ENCODE data around the gene KCTD14.
"Not testable (repeated sequence)": the region's sequence is repeated elsewhere in the genome, so short reads cannot be mapped to it uniquely, and the experiment has no call there.

The KCTD14 gene

GRCh38 chr11:78031629-78032028 lies 8.6 kb upstream of the KCTD14 start:
- H3F3A ChIP-seq (ENCODE audit: insufficient read depth, low read length), result no peaks in the 10 kb centered on the region
- H3K9me3 ChIP-seq (ENCODE audit: low read length), result no peaks in the 10 kb centered on the region
- H2AFZ ChIP-seq (ENCODE audit: low read length), result no peak overlapping the region
- TF ChIP-seq, protein P1, sequence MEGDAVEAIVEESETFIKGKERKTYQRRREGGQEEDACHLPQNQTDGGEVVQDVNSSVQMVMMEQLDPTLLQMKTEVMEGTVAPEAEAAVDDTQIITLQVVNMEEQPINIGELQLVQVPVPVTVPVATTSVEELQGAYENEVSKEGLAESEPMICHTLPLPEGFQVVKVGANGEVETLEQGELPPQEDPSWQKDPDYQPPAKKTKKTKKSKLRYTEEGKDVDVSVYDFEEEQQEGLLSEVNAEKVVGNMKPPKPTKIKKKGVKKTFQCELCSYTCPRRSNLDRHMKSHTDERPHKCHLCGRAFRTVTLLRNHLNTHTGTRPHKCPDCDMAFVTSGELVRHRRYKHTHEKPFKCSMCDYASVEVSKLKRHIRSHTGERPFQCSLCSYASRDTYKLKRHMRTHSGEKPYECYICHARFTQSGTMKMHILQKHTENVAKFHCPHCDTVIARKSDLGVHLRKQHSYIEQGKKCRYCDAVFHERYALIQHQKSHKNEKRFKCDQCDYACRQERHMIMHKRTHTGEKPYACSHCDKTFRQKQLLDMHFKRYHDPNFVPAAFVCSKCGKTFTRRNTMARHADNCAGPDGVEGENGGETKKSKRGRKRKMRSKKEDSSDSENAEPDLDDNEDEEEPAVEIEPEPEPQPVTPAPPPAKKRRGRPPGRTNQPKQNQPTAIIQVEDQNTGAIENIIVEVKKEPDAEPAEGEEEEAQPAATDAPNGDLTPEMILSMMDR (IDR thresholded peaks at IDR 0.05; ENCODE audit: low read length), result no peak
- TF ChIP-seq EZH2 (IDR thresholded peaks at IDR 0.05; ENCODE audit: borderline replicate concordance, low read length), result no peak
- H4K20me1 ChIP-seq (ENCODE audit: insufficient read depth, low read length), result no peaks in the 10 kb centered on the region
- H3K27me3 ChIP-seq (ENCODE audit: insufficient read depth, low read length), result no peaks in the 10 kb centered on the region
- no peak overlapping the region for H3K27ac ChIP-seq (ENCODE audit: low read depth, low read length, poor library complexity, severe bottlenecking)
- peaks cover 5% of the 10 kb centered on the region for H3K4me1 ChIP-seq (ENCODE audit: insufficient read depth, low read length, severe bottlenecking)
- no peak overlapping the region for H3K9ac ChIP-seq (ENCODE audit: low read length)
- H3K9me2 ChIP-seq (ENCODE audit: low read depth, low read length), result no peaks in the 10 kb centered on the region
- no peak overlapping the region for H3K4me2 ChIP-seq (ENCODE audit: low read length)
- no peaks in the 10 kb centered on the region for H3K36me3 ChIP-seq (ENCODE audit: insufficient read depth, low read length)
- no peak overlapping the region for H3K4me3 ChIP-seq (ENCODE audit: low read depth, low read length, poor library complexity, severe bottlenecking)
- H3K79me2 ChIP-seq (ENCODE audit: insufficient read depth, low read length), result no peaks in the 10 kb centered on the region

DNA sequence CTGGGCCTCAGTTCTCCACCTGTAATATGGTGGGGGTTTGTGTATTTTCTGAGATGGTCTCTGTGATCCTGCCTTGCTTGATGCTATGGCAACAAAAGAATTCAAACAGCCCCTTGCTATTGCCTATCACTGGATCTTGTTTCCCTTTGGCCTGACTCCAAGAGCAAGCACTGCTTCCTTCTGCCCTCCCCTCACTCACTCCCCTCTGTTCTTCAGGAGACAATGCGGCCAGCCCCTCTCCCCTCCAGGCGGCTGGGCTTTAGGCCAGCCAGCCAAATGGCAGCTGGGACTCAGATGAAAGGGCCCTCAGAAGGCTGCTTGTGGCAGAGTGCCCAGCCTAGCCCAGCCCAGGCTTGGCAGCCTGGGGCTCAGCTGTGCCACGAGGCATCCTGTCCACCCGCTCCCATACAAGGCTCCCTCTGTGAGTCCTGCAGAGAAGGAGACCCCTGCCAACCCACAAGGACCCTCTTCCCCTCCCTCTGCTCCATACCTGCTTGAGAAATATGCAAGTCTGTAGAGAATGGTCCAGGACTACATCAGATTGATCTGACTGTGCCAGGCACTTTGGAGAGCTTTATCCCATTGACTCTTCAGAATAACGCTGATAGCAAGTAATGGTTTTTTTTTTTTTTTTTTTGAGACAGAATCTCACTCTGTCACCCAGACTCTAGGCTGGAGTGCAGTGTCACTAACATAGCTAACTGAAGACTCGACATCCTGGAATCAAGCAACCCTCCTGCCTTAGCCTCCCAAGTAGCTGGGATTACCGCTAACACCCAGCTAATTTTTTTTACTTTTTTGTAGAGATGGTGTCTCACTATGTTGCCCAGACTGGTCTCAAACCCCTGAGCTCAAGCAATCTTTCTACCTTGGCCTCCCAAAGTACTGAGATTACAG lies 7.6 kb upstream of the KCTD14 start:
- H3K4me1 ChIP-seq (ENCODE audit: insufficient read depth, low read length, severe bottlenecking), result peaks cover 5% of the 10 kb centered on the region
- TF ChIP-seq, protein P1 (IDR thresholded peaks at IDR 0.05; ENCODE audit: low read length), result no peak
- no peak for TF ChIP-seq EZH2 (IDR thresholded peaks at IDR 0.05; ENCODE audit: borderline replicate concordance, low read length)
- no peak overlapping the region for H3K4me3 ChIP-seq (ENCODE audit: low read depth, low read length, poor library complexity, severe bottlenecking)
- H3K9me3 ChIP-seq (ENCODE audit: low read length), result no peaks in the 10 kb centered on the region
- no peaks in the 10 kb centered on the region for H3K36me3 ChIP-seq (ENCODE audit: insufficient read depth, low read length)
- no peak overlapping the region for H3K9ac ChIP-seq (ENCODE audit: low read length)
- no peaks in the 10 kb centered on the region for H3K9me2 ChIP-seq (ENCODE audit: low read depth, low read length)
- no peak overlapping the region for H3K27ac ChIP-seq (ENCODE audit: low read depth, low read length, poor library complexity, severe bottlenecking)
- no peaks in the 10 kb centered on the region for H3K27me3 ChIP-seq (ENCODE audit: insufficient read depth, low read length)
- no peak overlapping the region for H2AFZ ChIP-seq (ENCODE audit: low read length)
- no peaks in the 10 kb centered on the region for H3F3A ChIP-seq (ENCODE audit: insufficient read depth, low read length)
- no peak overlapping the region for H3K4me2 ChIP-seq (ENCODE audit: low read length)
- H3K79me2 ChIP-seq (ENCODE audit: insufficient read depth, low read length), result no peaks in the 10 kb centered on the region
- no peaks in the 10 kb centered on the region for H4K20me1 ChIP-seq (ENCODE audit: insufficient read depth, low read length)

DNA sequence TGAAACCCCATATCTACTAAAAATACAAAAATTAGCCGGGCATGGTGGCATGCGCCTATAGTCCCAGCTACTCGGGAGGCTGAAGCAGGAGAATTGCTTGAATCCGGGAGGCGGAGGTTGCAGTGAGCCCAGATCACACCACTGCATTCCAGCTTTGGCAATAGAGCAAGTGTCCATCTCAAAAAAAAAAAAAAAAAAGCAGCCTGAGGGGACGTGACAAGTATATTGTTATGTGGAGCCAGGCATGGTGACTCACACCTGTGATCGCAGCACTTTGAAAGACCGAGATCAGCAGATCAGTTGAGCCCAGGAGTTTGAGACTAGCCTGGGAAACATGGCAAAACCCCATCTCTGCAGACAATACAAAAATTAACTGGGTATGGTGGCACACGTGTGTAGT lies 5.3 kb upstream of the KCTD14 start:
- not testable (repeated sequence) for H3K4me3 ChIP-seq (ENCODE audit: low read depth, low read length, poor library complexity, severe bottlenecking); H3K36me3 ChIP-seq (ENCODE audit: insufficient read depth, low read length); H3K4me2 ChIP-seq (ENCODE audit: low read length); H3F3A ChIP-seq (ENCODE audit: insufficient read depth, low read length); H3K79me2 ChIP-seq (ENCODE audit: insufficient read depth, low read length); H3K27me3 ChIP-seq (ENCODE audit: insufficient read depth, low read length); H4K20me1 ChIP-seq (ENCODE audit: insufficient read depth, low read length); H3K9me3 ChIP-seq (ENCODE audit: low read length); H3K4me1 ChIP-seq (ENCODE audit: insufficient read depth, low read length, severe bottlenecking); H3K9ac ChIP-seq (ENCODE audit: low read length); H3K9me2 ChIP-seq (ENCODE audit: low read depth, low read length); H2AFZ ChIP-seq (ENCODE audit: low read length); H3K27ac ChIP-seq (ENCODE audit: low read depth, low read length, poor library complexity, severe bottlenecking)

DNA sequence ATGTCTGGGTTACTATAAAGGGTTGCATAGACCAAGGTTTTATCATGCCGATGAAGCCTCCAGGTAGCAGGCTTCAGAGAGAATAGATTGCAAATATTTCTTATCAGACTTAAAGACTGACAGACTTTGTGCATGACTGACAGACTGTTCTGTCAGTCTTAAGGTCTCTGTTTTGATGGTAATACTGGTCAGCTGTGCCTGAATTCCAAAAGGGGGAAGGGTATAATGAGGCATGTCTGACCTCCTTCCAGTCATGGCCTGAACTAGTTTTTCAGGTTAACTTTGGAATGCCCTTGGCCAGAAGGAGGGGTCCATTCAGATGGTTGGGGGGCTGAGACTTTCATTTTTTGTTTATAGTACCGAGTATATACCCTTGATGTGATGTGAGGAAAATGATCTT lies 4.7 kb upstream of the KCTD14 start:
- H2AFZ ChIP-seq (ENCODE audit: low read length), result no peak overlapping the region

More for the DNA sequence above, 4.7 kb upstream of the KCTD14 start:
- Histone ChIP-seq H3K9me3 (ENCODE audit: low read length) (no peaks in the 10 kb centered on the region), H3F3A (ENCODE audit: insufficient read depth, low read length) (no peaks in the 10 kb centered on the region), H3K4me2 (ENCODE audit: low read length) (no peak overlapping the region), H3K27me3 (ENCODE audit: insufficient read depth, low read length) (no peaks in the 10 kb centered on the region), H3K4me1 (ENCODE audit: insufficient read depth, low read length, severe bottlenecking) (no peaks in the 10 kb centered on the region), H3K36me3 (ENCODE audit: insufficient read depth, low read length) (no peaks in the 10 kb centered on the region), H4K20me1 (ENCODE audit: insufficient read depth, low read length) (no peaks in the 10 kb centered on the region), H3K9me2 (ENCODE audit: low read depth, low read length) (no peaks in the 10 kb centered on the region), H3K9ac (ENCODE audit: low read length) (no peak overlapping the region), H3K79me2 (ENCODE audit: insufficient read depth, low read length) (no peaks in the 10 kb centered on the region), H3K4me3 (ENCODE audit: low read depth, low read length, poor library complexity, severe bottlenecking) (no peak overlapping the region), H3K27ac (ENCODE audit: low read depth, low read length, poor library complexity, severe bottlenecking) (no peak overlapping the region)
- no peak for TF ChIP-seq EZH2 (IDR thresholded peaks at IDR 0.05; ENCODE audit: borderline replicate concordance, low read length)
- TF ChIP-seq, protein P1 (IDR thresholded peaks at IDR 0.05; ENCODE audit: low read length), result no peak
